Measurements from ENCODE around the gene MORN5.

MORN5 gene

GRCh38 chr9:122246666-122247065, 87.0 kb downstream of the MORN5 start:
- no peak for DNase-seq
- TF ChIP-seq POLR2A (IDR thresholded peaks at IDR 0.05; ENCODE audit: low read length): no peak
- no peak for TF ChIP-seq GATA1 (IDR thresholded peaks at IDR 0.05; ENCODE audit: low read depth, low read length)

GRCh38 chr9:122248448-122248865, 88.7 kb downstream of the MORN5 start:
- no peak for TF ChIP-seq GATA1 (IDR thresholded peaks at IDR 0.05; ENCODE audit: low read depth, low read length)
- no peak for TF ChIP-seq POLR2A (IDR thresholded peaks at IDR 0.05; ENCODE audit: low read length)
- no peak for DNase-seq
